Loucy (cell line): ENCODE data around the gene NDST4.

Source experiments
- H2AFZ ChIP-seq: fragments of 200-600 bp; sonication (generic); 2 replicates; pipeline ENCODE4 v1.6.0; 2016; ENCODE audit warnings: antibody characterized with exemption, mild to moderate bottlenecking, low read length, moderate library complexity
- H3F3A ChIP-seq: fragments of 200-600 bp; 2 replicates; pipeline ENCODE4 v1.6.0; 2016; ENCODE audit warnings: antibody characterized with exemption, low read depth, mild to moderate bottlenecking
- H3K27me3 ChIP-seq: fragments of 200-600 bp; sonication (generic); 2 replicates; pipeline ENCODE4 v1.6.1; 2014; ENCODE audit warnings: low read length, mild to moderate bottlenecking; ENCODE audit not compliant: insufficient read depth, poor library complexity, severe bottlenecking
- H3K36me3 ChIP-seq: fragments of 200-600 bp; sonication (generic); 2 replicates; pipeline ENCODE4 v1.6.1; 2016; ENCODE audit warnings: low read length; ENCODE audit not compliant: insufficient read depth
- H3K4me1 ChIP-seq: fragments of 200-600 bp; sonication (generic); 2 replicates; pipeline ENCODE4 v1.5.1; 2014; ENCODE audit warnings: low read length, mild to moderate bottlenecking; ENCODE audit not compliant: insufficient read depth, poor library complexity, severe bottlenecking
- H3K4me2 ChIP-seq: fragments of 200-600 bp; sonication (generic); 2 replicates; pipeline ENCODE4 v1.6.0; 2014; ENCODE audit warnings: antibody characterized with exemption, low read length, low read depth, mild to moderate bottlenecking; ENCODE audit not compliant: poor library complexity, severe bottlenecking
- H3K4me3 ChIP-seq: fragments of 200-600 bp; sonication (generic); 2 replicates; pipeline ENCODE4 v1.5.1; 2014; ENCODE audit warnings: low read length, mild to moderate bottlenecking, mixed read lengths; ENCODE audit not compliant: poor library complexity, severe bottlenecking
- H3K79me2 ChIP-seq: fragments of 200-600 bp; sonication (generic); 2 replicates; pipeline ENCODE4 v1.6.1; 2014; ENCODE audit warnings: low read length; ENCODE audit not compliant: insufficient read depth
- H3K9ac ChIP-seq: fragments of 200-600 bp; sonication (generic); 2 replicates; pipeline ENCODE4 v1.6.0; 2014; ENCODE audit warnings: mild to moderate bottlenecking, low read depth, low read length, moderate library complexity; ENCODE audit not compliant: poor library complexity, severe bottlenecking
- H3K9me2 ChIP-seq: fragments of 200-600 bp; sonication (generic); replicated peaks from 2 replicates; pipeline ENCODE4 v1.6.1; 2016; ENCODE audit warnings: low read depth, low read length, mixed read lengths
- H3K9me3 ChIP-seq: fragments of 200-600 bp; sonication (generic); 2 replicates; pipeline ENCODE4 v1.6.1; 2014; ENCODE audit warnings: mild to moderate bottlenecking, antibody characterized with exemption, low read length, low read depth; ENCODE audit not compliant: insufficient read depth
- H4K20me1 ChIP-seq: fragments of 200-600 bp; sonication (generic); 2 replicates; pipeline ENCODE4 v1.6.0; 2014; ENCODE audit warnings: antibody characterized with exemption, low read length, mild to moderate bottlenecking; ENCODE audit not compliant: insufficient read depth, poor library complexity, severe bottlenecking
- EZH2phosphoT487 ChIP-seq: fragments of 200-600 bp; IDR thresholded peaks from 2 replicates; pipeline ENCODE4 v1.6.1; 2018; ENCODE audit warnings: antibody characterized with exemption, mild to moderate bottlenecking, moderate library complexity, borderline replicate concordance
- TF ChIP-seq, protein P1 (sequence below): fragments of 200-600 bp; sonication (generic); conservative IDR thresholded peaks from 2 replicates; pipeline ENCODE4 v1.5.1; 2014; ENCODE audit warnings: mild to moderate bottlenecking, antibody characterized with exemption, low read length

NDST4 gene

DNA sequence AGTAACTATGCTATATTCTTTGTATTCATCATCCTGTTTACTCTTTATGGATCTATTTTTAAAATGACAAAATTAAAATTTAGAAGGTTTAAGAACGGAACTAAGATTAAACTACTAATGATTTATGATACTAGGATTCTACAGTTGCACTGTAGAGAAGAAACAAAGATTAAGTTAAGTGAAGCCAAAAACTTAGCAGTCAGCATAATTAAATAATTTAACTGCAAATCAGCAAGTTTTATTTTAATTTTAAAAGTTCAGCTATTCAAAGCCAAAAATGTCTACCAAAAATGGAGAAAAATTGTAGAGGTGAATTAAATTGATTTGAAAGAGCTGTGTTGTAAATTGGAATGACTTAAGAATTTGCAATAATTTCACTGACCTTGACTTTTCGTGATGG, 30.8 kb downstream of the NDST4 start:
- Histone ChIP-seq H3K36me3 (no peaks in the 10 kb centered on the region), H3K9me3 (no peaks in the 10 kb centered on the region), H3K4me1 (no peaks in the 10 kb centered on the region), H3K9me2 (no peaks in the 10 kb centered on the region), H2AFZ (no peak overlapping the region), H3K9ac (no peak overlapping the region), H3F3A (no peaks in the 10 kb centered on the region), H3K4me3 (no peak overlapping the region), H3K4me2 (no peak overlapping the region), H4K20me1 (no peaks in the 10 kb centered on the region), H3K79me2 (no peaks in the 10 kb centered on the region), H3K27me3 (no peaks in the 10 kb centered on the region)
- TF ChIP-seq, protein P1, sequence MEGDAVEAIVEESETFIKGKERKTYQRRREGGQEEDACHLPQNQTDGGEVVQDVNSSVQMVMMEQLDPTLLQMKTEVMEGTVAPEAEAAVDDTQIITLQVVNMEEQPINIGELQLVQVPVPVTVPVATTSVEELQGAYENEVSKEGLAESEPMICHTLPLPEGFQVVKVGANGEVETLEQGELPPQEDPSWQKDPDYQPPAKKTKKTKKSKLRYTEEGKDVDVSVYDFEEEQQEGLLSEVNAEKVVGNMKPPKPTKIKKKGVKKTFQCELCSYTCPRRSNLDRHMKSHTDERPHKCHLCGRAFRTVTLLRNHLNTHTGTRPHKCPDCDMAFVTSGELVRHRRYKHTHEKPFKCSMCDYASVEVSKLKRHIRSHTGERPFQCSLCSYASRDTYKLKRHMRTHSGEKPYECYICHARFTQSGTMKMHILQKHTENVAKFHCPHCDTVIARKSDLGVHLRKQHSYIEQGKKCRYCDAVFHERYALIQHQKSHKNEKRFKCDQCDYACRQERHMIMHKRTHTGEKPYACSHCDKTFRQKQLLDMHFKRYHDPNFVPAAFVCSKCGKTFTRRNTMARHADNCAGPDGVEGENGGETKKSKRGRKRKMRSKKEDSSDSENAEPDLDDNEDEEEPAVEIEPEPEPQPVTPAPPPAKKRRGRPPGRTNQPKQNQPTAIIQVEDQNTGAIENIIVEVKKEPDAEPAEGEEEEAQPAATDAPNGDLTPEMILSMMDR = no peak
- TF ChIP-seq EZH2phosphoT487 = no peak

DNA sequence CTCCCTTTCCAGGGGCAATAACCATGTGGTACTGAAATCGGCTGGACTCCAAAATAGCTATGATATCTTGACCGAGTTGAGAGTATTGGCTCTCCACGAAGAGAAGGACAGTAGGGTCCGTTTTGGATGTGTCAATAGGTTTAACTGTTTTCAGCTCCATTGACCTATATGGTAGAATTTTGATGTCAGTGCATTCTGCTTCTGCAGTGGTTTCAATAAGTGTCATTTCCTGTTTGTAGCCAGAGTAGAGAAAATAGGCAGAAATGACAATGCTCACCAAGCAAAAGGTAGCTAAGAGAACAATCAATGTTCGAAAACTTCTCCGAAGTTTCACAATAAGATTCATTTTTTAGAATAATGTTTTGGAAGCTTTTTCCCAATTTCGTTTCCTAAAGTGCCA, 36.7 kb downstream of the NDST4 start:
- no peaks in the 10 kb centered on the region for H3F3A ChIP-seq
- TF ChIP-seq, protein P1 = no peak
- no peak for TF ChIP-seq EZH2phosphoT487
- no peaks in the 10 kb centered on the region for H3K27me3 ChIP-seq
- H3K9me2 ChIP-seq = no peaks in the 10 kb centered on the region
- H3K9me3 ChIP-seq = no peaks in the 10 kb centered on the region
- H2AFZ ChIP-seq = no peak overlapping the region
- H3K9ac ChIP-seq = no peak overlapping the region
- H3K4me2 ChIP-seq = no peak overlapping the region
- H4K20me1 ChIP-seq = no peaks in the 10 kb centered on the region
- H3K36me3 ChIP-seq = no peaks in the 10 kb centered on the region
- no peak overlapping the region for H3K4me3 ChIP-seq
- no peaks in the 10 kb centered on the region for H3K4me1 ChIP-seq
- no peaks in the 10 kb centered on the region for H3K79me2 ChIP-seq

DNA sequence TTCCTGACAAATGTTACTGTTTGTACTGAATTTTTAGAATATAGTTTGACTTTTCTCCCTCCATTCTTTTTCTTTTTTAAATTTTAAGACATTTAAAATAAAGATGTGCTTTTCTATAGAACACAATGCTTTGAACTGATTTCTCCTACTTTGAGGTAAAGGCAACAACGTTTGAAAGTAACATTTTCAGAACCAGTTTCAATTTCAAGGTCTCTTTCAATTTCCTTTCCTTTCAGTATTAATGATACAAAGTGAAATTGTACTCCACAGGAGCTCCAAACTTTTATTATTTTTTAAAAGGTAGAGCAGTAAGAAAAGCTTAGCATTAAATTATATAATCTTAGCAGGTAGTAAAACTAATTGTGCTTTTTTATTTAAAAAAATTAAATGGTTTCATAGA, 54.9 kb downstream of the NDST4 start:
- Histone ChIP-seq H3K9me3 (no peaks in the 10 kb centered on the region), H3K79me2 (no peaks in the 10 kb centered on the region), H3K27me3 (no peaks in the 10 kb centered on the region), H3K36me3 (no peaks in the 10 kb centered on the region), H2AFZ (no peak overlapping the region), H3K4me2 (no peak overlapping the region), H3K4me1 (no peaks in the 10 kb centered on the region), H3K4me3 (no peak overlapping the region), H3K9ac (no peak overlapping the region), H4K20me1 (no peaks in the 10 kb centered on the region), H3F3A (no peaks in the 10 kb centered on the region), H3K9me2 (no peaks in the 10 kb centered on the region)
- TF ChIP-seq, protein P1 = no peak
